HG02759 (cell line): ENCODE measurements around the gene LDLRAD1.
"Not testable (repeated sequence)": the region's sequence is repeated elsewhere in the genome, so short reads cannot be mapped to it uniquely, and the experiment has no call there.

ENCODE experiments used
- ATAC-seq: cut with Tn5 transposase; IDR thresholded peaks from one replicate; pipeline ENCODE4 v1.9.1; 2021; ENCODE audit warnings: mild to moderate bottlenecking, moderate library complexity; ENCODE audit not compliant: unreplicated experiment

LDLRAD1 gene

GRCh38 chr1:54017979-54018378 is at the start of gene LDLRAD1:
Gene LDLRAD1 (minus strand): TSS chr1:54018186. CDS start chr1:54018112, 74 bp downstream.
- ATAC-seq, result no peak

GRCh38 chr1:54064299-54064698 is 46.3 kb upstream of the LDLRAD1 start:
- ATAC-seq, result no peak

- ATAC-seq, result no peak
These were observed 36.4 kb upstream of the LDLRAD1 start for GRCh38 chr1:54054438-54054749.

GRCh38 chr1:54053745-54054437 is 35.9 kb upstream of the LDLRAD1 start:
- no peak for ATAC-seq

- ATAC-seq, result peak; percentile 93
These were observed 35.2 kb upstream of the LDLRAD1 start, which contains the start of the genes TCEANC2 and TMEM59 for GRCh38 chr1:54052934-54053744. Gene TCEANC2 (plus strand): TSS chr1:54053608. CDS start chr1:54054423, 815 bp downstream. Gene TMEM59 (minus strand): TSS chr1:54053204. CDS start chr1:54053188, 16 bp downstream.

- peak; percentile 14 for ATAC-seq
These were observed 34.5 kb upstream of the LDLRAD1 start for GRCh38 chr1:54052431-54052933.

GRCh38 chr1:54051933-54052430 is 34.0 kb upstream of the LDLRAD1 start:
- ATAC-seq, result no peak

- ATAC-seq, result not testable (repeated sequence)
These were observed 32.4 kb upstream of the LDLRAD1 start for GRCh38 chr1:54050435-54050834.

GRCh38 chr1:54047384-54048305 is 29.7 kb upstream of the LDLRAD1 start:
- ATAC-seq, result no peak

- ATAC-seq, result no peak
These were observed 28.8 kb upstream of the LDLRAD1 start for GRCh38 chr1:54046671-54047383.

GRCh38 chr1:54045496-54045895 is 27.5 kb upstream of the LDLRAD1 start:
- no peak for ATAC-seq

GRCh38 chr1:54041806-54042205 is 23.8 kb upstream of the LDLRAD1 start:
- no peak for ATAC-seq

GRCh38 chr1:54037476-54037875 is 19.5 kb upstream of the LDLRAD1 start:
- no peak for ATAC-seq

- ATAC-seq, result no peak
These were observed 10.6 kb upstream of the LDLRAD1 start for GRCh38 chr1:54028306-54029251.

GRCh38 chr1:54027848-54028247 is 9.9 kb upstream of the LDLRAD1 start:
- no peak for ATAC-seq

- ATAC-seq, result not testable (repeated sequence)
These were observed 6.8 kb upstream of the LDLRAD1 start for GRCh38 chr1:54024811-54025210.

- ATAC-seq, result no peak
These were observed 6.4 kb upstream of the LDLRAD1 start for GRCh38 chr1:54024358-54024757.

GRCh38 chr1:54019562-54020176 is 1.7 kb upstream of the LDLRAD1 start:
- ATAC-seq, result not testable (repeated sequence)
